ENCODE results near the gene DFFB.
"Not testable (repeated sequence)": the region's sequence is repeated elsewhere in the genome, so short reads cannot be mapped to it uniquely, and the experiment has no call there.

The DFFB gene, protein sequence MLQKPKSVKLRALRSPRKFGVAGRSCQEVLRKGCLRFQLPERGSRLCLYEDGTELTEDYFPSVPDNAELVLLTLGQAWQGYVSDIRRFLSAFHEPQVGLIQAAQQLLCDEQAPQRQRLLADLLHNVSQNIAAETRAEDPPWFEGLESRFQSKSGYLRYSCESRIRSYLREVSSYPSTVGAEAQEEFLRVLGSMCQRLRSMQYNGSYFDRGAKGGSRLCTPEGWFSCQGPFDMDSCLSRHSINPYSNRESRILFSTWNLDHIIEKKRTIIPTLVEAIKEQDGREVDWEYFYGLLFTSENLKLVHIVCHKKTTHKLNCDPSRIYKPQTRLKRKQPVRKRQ

DNA sequence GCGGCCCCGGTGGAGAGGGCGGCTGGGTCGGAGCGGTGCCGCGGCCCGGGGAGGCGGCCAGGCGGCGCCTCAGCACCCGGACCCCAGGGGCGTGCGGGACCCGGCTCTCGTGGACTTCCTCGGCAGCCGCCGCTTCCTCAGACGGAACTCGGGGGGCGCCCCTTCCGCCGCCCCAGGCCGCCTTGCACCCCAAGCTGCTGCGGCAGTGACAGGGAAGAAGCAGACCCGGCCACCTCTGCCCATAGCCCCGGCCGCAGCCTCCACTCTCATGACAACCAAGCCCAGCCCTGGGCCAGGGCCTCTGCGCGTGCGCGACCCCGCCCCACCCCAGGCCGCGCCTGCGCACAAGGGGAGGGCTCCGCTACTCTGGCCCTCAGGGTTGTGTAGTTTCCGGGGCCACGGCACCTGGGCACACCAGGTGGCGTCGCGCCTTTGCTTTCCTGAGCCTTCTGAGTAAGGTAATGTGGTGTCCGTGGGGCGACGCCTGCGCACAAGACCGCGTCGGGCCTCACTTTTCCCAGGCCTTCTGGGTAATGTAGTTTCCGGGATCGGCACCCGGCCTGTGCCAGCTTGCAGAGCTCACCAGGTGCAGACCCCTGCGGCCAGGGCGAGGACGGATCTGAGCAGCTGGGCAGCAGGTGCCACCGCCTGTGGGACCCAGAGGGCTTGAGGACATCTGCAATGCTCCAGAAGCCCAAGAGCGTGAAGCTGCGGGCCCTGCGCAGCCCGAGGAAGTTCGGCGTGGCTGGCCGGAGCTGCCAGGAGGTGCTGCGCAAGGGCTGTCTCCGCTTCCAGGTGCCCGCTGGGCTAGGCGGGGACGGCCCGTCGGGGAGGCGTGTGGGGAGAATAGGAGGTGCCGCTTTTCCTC is at the start of gene DFFB, which contains the start of gene CEP104:
TSS of gene DFFB (plus strand) at position 554 of the 868 bp plus-strand sequence. CDS start at position 682, 128 bp downstream.
TSS of gene CEP104 (minus strand) at position 289 of the 868 bp plus-strand sequence. CDS start 4,804 bp downstream, outside the sequence.
- DNase-seq = peak; percentile 94 to 96

GRCh38 chr1:3807769-3808168 is 49.5 kb upstream of the DFFB start:
- no peak for DNase-seq

- no peak for DNase-seq
These were observed 47.6 kb upstream of the DFFB start for GRCh38 chr1:3809680-3810079.

- not testable (repeated sequence) for DNase-seq
These were observed 47.0 kb upstream of the DFFB start for GRCh38 chr1:3810149-3810761.

GRCh38 chr1:3811595-3811911 is 45.7 kb upstream of the DFFB start:
- no peak for DNase-seq

GRCh38 chr1:3814065-3814464 is 43.2 kb upstream of the DFFB start:
- DNase-seq = no peak

GRCh38 chr1:3814771-3815561 is 42.3 kb upstream of the DFFB start:
- DNase-seq = no peak

GRCh38 chr1:3816331-3817137 is 40.7 kb upstream of the DFFB start:
- no peak for DNase-seq

DNA sequence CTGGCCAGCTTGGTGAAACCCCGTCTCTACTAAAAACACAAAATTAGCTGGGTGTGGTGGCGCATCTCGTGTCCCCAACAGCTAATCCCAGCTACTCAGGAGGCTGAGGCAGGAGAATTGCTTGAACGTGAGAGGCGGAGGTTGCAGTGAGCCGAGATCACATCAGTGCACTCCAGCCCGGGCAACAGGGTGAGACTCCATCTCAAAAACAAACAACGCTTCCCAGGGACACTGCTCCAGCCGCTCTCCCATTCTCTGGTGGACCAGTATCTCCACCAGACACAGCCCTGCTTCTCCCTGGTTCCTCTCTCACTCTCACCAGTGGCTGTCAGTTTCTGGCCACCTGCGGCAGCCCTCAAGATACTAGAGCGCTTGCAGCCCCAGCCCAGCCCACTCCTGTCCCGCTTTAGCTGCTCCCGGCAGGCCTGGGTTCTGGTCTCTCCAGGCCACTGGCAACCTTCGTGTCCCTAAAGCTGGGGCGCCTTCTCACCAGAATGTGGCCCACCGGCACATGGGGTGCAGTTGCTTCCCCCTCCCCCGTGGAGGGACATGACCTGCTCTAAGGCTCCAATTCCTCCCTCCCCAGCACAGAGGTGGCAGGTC is 40.0 kb upstream of the DFFB start:
- DNase-seq = no peak

- no peak for DNase-seq
These were observed 39.3 kb upstream of the DFFB start for GRCh38 chr1:3817821-3818597.

DNA sequence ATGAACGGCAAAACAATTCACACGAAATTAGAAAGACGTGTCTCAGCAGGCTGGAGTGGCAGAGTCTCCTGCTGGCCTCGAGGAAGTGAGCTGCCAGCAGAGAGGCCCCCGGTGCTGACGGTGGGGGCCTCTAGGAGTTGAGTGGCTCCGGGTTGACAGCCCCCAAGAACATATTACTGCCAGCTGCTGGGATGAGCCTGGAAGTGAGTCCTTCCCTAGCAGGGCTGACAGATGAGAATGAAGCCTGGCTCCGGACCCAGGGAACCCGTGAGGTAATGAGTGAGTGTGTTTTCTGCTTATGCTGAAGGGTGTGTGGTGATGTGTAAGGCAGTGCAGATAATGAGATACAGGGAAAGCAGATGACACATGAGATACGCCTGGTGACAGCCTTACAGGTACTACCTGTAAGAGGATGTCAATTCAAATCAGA is 37.5 kb upstream of the DFFB start:
- no peak for DNase-seq

DNA sequence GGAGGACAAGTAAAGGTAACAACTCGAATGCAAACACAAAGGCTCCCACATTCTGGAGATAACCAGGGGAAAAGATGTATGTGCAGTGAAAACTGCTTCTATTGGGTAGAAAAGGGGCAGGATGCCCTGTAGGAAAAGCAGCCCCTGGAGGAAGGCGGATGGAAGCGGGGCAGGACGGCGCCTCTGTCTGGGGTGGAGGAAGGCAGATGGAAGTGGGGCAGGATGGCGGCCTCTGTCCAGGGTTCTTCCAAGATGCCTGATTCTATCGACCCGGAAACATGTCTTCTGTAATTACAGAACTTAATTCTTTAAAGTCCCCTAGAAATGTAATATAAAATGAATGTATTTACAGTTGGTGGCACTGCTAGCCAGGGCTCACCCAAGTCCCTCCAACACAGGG is 37.0 kb upstream of the DFFB start:
- no peak for DNase-seq

GRCh38 chr1:3821004-3821403 is 36.3 kb upstream of the DFFB start:
- no peak for DNase-seq

- no peak for DNase-seq
These were observed 35.8 kb upstream of the DFFB start for GRCh38 chr1:3821447-3821846.

GRCh38 chr1:3821908-3822307 is 35.4 kb upstream of the DFFB start:
- no peak for DNase-seq

- no peak for DNase-seq
These were observed 34.9 kb upstream of the DFFB start for GRCh38 chr1:3822421-3822820.

DNA sequence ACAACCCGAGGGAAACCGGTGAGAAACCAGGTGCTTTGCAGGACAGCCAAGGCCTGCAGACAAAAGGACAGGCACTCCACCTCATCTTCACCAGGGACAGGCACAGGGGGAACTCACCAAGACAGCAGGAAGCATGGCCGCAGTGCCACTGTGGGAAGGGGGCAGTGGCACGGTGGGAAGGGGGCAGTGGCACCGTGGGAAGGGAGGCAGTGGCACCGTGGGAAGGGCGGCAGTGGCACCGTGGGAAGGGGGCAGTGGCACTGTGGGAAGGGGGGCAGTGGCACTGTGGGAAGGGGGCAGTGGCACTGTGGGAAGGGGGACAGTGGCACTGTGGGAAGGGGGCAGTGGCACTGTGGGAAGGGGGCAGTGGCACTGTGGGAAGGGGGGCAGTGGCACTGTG is 32.6 kb upstream of the DFFB start:
- no peak for DNase-seq

DNA sequence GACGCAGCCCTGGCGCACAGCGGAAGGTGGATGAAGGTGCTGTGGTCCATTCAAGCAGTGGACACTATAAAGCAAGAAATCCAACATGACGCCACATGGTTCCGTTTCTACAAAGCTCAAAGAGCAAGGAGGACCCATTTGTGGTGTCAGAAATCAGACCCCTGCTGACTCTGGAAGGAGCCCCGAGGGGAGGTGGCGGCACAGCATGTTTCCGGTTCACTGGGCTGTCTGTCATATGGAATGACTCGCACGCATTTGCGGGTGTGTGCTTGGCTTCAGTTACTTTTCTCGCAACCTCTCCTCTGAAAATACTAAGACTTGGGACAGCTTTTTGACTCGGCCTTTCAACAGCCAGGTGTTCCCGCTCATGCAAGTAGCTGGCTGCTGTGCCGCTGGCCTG is 31.9 kb upstream of the DFFB start:
- no peak for DNase-seq

GRCh38 chr1:3827813-3828307 is 29.4 kb upstream of the DFFB start:
- no peak for DNase-seq

GRCh38 chr1:3828391-3828790 is 28.9 kb upstream of the DFFB start:
- no peak for DNase-seq

All from activated CD4-positive, alpha-beta T cell treated with anti-CD3 and anti-CD28 coated beads, Interleukin-2, amount 50 U/mL, for 4 hours (primary cell).